Measurements from ENCODE around the gene DLG2.

The DLG2 gene

GRCh38 chr11:83948200-83948599 lies 1678.9 kb downstream of the DLG2 start:
- TF ChIP-seq SPI1 (IDR thresholded peaks at IDR 0.05; ENCODE audit: borderline replicate concordance, low read depth) (no peak), CTCF (IDR thresholded peaks at IDR 0.05; ENCODE audit: insufficient read depth, low read length) (no peak), REST (IDR thresholded peaks at IDR 0.05; ENCODE audit: insufficient replicate concordance, low read depth) (no peak)
- no peak overlapping the region for H3K4me3 ChIP-seq (replicated peaks; ENCODE audit: insufficient read depth, low read length)
- H3K27ac ChIP-seq (replicated peaks) = no peak overlapping the region
- no peaks in the 10 kb centered on the region for H3K27me3 ChIP-seq (ENCODE audit: insufficient read depth, poor library complexity, severe bottlenecking)
- DNase-seq (ENCODE audit: low read depth in 1 of 2, low spot score in 1 of 2) = no peak

GRCh38 chr11:83945976-83946375 lies 1681.2 kb downstream of the DLG2 start:
- no peak overlapping the region for H3K27ac ChIP-seq (replicated peaks)
- no peaks in the 10 kb centered on the region for H3K27me3 ChIP-seq (ENCODE audit: insufficient read depth, poor library complexity, severe bottlenecking)
- H3K4me3 ChIP-seq (replicated peaks; ENCODE audit: insufficient read depth, low read length) = no peak overlapping the region
- no peak for DNase-seq (ENCODE audit: low read depth in 1 of 2, low spot score in 1 of 2)
- no peak for TF ChIP-seq CTCF (IDR thresholded peaks at IDR 0.05; ENCODE audit: insufficient read depth, low read length)
- TF ChIP-seq REST (IDR thresholded peaks at IDR 0.05; ENCODE audit: insufficient replicate concordance, low read depth) = no peak
- no peak for TF ChIP-seq SPI1 (IDR thresholded peaks at IDR 0.05; ENCODE audit: borderline replicate concordance, low read depth)
- no peak for TF ChIP-seq GABPA (IDR thresholded peaks at IDR 0.05; ENCODE audit: low read depth)
- TF ChIP-seq POLR2AphosphoS5 (IDR thresholded peaks at IDR 0.05; ENCODE audit: low read depth) = no peak

GRCh38 chr11:83941050-83941449 lies 1686.1 kb downstream of the DLG2 start:
- no peak for DNase-seq (ENCODE audit: low read depth in 1 of 2, low spot score in 1 of 2)
- TF ChIP-seq CTCF (IDR thresholded peaks at IDR 0.05; ENCODE audit: insufficient read depth, low read length) (no peak), SPI1 (IDR thresholded peaks at IDR 0.05; ENCODE audit: borderline replicate concordance, low read depth) (no peak), POLR2AphosphoS5 (IDR thresholded peaks at IDR 0.05; ENCODE audit: low read depth) (no peak), GABPA (IDR thresholded peaks at IDR 0.05; ENCODE audit: low read depth) (no peak), REST (IDR thresholded peaks at IDR 0.05; ENCODE audit: insufficient replicate concordance, low read depth) (no peak)
- no peak overlapping the region for H3K27ac ChIP-seq (replicated peaks)
- no peaks in the 10 kb centered on the region for H3K27me3 ChIP-seq (ENCODE audit: insufficient read depth, poor library complexity, severe bottlenecking)
- no peak overlapping the region for H3K4me3 ChIP-seq (replicated peaks; ENCODE audit: insufficient read depth, low read length)
